ENCODE data around the gene TOMM70.
"Not testable (repeated sequence)": the region's sequence is repeated elsewhere in the genome, so short reads cannot be mapped to it uniquely, and the experiment has no call there.

TOMM70 gene

GRCh38 chr3:100400780-100401673, at the start of gene TOMM70, which contains the start of gene LNP1:
Gene TOMM70 (minus strand): TSS chr3:100401089. CDS start chr3:100400949, 140 bp downstream.
Gene LNP1 (plus strand): TSS chr3:100401539. CDS start chr3:100429730, 28,191 bp downstream.
- DNase-seq (ENCODE audit: low spot score): peak; percentile 90

GRCh38 chr3:100449214-100449613, 48.3 kb upstream of the TOMM70 start:
- no peak for DNase-seq (ENCODE audit: low spot score)

- no peak for DNase-seq (ENCODE audit: low spot score)
Measured at GRCh38 chr3:100448079-100448478, 47.2 kb upstream of the TOMM70 start.

- not testable (repeated sequence) for DNase-seq (ENCODE audit: low spot score)
Measured at GRCh38 chr3:100447067-100447466, 46.2 kb upstream of the TOMM70 start.

- DNase-seq (ENCODE audit: low spot score): no peak
Measured at GRCh38 chr3:100443690-100444089, 42.8 kb upstream of the TOMM70 start.

- no peak for DNase-seq (ENCODE audit: low spot score)
Measured at GRCh38 chr3:100440895-100441294, 40.0 kb upstream of the TOMM70 start.

- no peak for DNase-seq (ENCODE audit: low spot score)
Measured at GRCh38 chr3:100438623-100438974, 37.7 kb upstream of the TOMM70 start.

GRCh38 chr3:100437721-100438622, 37.1 kb upstream of the TOMM70 start:
- no peak for DNase-seq (ENCODE audit: low spot score)

GRCh38 chr3:100436951-100437350, 36.1 kb upstream of the TOMM70 start:
- no peak for DNase-seq (ENCODE audit: low spot score)

GRCh38 chr3:100429187-100429716, 28.4 kb upstream of the TOMM70 start:
- DNase-seq (ENCODE audit: low spot score): no peak

GRCh38 chr3:100427699-100428098, 26.8 kb upstream of the TOMM70 start:
- DNase-seq (ENCODE audit: low spot score): no peak

GRCh38 chr3:100426067-100426682, 25.3 kb upstream of the TOMM70 start:
- DNase-seq (ENCODE audit: low spot score): no peak

- no peak for DNase-seq (ENCODE audit: low spot score)
Measured at GRCh38 chr3:100425316-100425715, 24.4 kb upstream of the TOMM70 start.

GRCh38 chr3:100424261-100424660, 23.4 kb upstream of the TOMM70 start:
- no peak for DNase-seq (ENCODE audit: low spot score)

- no peak for DNase-seq (ENCODE audit: low spot score)
Measured at GRCh38 chr3:100423611-100424010, 22.7 kb upstream of the TOMM70 start.

GRCh38 chr3:100420885-100421284, 20.0 kb upstream of the TOMM70 start:
- DNase-seq (ENCODE audit: low spot score): no peak

- DNase-seq (ENCODE audit: low spot score): no peak
Measured at GRCh38 chr3:100419406-100419805, 18.5 kb upstream of the TOMM70 start.

- no peak for DNase-seq (ENCODE audit: low spot score)
Measured at GRCh38 chr3:100416863-100417262, 16.0 kb upstream of the TOMM70 start.

- no peak for DNase-seq (ENCODE audit: low spot score)
Measured at GRCh38 chr3:100416176-100416575, 15.3 kb upstream of the TOMM70 start.

- no peak for DNase-seq (ENCODE audit: low spot score)
Measured at GRCh38 chr3:100413613-100414012, 12.7 kb upstream of the TOMM70 start.

GRCh38 chr3:100412912-100413590, 12.2 kb upstream of the TOMM70 start:
- no peak for DNase-seq (ENCODE audit: low spot score)
